NCI-H460 (cell line): ENCODE data around the gene CEP20. TPM values are rescaled to one million over a fixed set of nuclear protein-coding genes. Genes with fewer than 3 reads are reported as not detected.
"Not testable (repeated sequence)": the region's sequence is repeated elsewhere in the genome, so short reads cannot be mapped to it uniquely, and the experiment has no call there.

ENCODE experiments used
- DNase-seq: peaks from one replicate; pipeline ENCODE4 v3.0.0-alpha.2; 2016; ENCODE audit warnings: low read depth; ENCODE audit errors: extremely low read depth
- total RNA-seq: library from RNA; depleted of rRNA; stranded (reverse); fragments of >200 nt; shearing (Covaris generic); gene quantifications from 2 replicates; pipeline ENCODE4 v1.2.3, GENCODE V29; 2014

Gene CEP20
- total RNA-seq, 1 experiment from 2014 or later, result 179 TPM

DNA sequence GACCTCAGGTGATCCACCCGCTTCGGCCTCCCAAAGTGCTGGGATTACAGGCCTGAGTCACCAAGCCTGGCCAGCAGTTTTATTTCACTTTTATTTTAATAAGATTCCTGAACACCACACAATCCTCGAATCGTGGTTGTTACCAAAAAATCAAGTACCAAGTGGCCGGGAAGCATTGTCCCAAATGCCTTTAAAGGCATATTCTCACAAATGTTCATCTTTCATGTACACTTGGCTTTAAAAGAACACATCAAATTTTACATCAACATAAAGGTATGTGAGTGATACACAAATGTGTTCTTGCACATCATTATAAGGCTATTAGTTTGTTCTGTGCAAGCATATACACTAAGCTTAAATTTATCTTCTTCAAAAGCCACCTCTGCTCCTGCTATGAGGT, 23.5 kb downstream of the CEP20 start:
- DNase-seq, result no peak

GRCh38 chr16:15861996-15862395, 26.4 kb downstream of the CEP20 start:
- no peak for DNase-seq

DNA sequence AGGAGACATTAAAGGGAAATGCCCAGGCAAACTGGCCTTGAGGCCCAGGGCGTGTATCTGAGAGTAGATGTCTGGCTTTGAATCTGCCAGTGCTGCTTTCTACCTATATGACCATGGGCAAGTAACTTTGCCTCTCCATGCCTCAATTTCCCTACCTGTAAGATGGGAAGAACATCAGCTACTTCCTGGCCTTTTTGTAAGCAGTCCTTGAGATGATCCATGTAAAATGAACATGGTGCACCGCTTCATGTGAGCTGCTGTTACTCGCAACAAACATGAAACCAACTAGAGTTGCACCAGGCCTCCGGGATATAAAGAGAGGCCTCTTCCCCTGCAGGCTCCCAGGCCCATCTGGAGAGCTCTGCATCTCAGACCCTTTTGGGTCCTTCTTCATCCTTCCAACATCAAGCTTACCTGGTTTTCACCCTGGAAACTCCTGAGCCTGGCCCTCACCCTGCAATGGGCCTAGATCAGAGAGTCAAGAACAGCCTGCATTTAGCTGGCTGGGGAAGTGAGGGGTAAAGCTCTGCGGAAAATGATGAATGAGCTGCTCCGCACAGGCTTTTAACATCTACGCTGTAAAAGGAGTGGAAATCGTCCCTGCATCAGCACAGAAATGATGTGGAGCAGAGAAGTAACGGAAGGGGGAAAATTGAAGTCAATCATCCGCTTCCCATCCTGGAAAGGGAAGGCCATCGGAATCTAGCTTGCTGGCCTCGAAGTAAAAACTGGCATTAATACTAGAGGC, 29.3 kb downstream of the CEP20 start:
- no peak for DNase-seq

GRCh38 chr16:15857724-15858560, 30.5 kb downstream of the CEP20 start:
- no peak for DNase-seq

- no peak for DNase-seq
These were observed 31.3 kb downstream of the CEP20 start, which contains the start of gene MYH11 for GRCh38 chr16:15856901-15857698. TSS of gene MYH11 (minus strand) at chr16:15857028. CDS start at chr16:15838252, 18,776 bp downstream.

DNA sequence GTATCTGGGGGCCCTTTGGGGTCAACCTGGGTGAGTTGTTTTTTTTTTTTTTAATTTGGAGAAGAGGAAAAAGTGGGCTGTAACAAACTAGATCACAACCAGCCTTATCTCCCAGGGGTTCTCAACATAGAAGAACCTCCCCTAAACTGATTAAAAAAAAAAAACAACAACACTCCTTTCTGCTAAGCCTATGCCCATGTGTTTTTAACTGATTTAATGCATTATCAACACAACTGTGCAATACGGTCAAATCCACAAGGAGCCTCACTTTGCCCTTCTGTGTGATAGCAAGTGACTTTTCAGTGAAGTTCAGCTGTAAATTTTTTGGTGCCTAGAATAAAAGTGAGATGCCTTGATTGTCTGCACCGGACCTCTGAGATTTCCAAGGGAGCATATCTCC, 32.2 kb downstream of the CEP20 start:
- no peak for DNase-seq

DNA sequence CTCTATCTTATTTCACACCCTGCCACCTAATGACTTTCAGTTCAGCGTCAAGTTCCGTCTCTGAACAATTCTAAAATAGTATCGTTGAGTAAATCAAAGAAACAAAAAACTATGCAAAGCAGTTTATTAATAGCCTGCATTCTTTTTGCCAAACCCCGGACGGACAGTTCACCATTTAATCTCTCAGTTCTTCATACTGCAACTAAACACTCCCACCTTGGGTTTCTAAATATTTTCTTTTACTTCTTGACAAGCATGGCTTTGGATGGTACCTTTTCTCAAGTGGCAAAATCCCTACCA, 32.7 kb downstream of the CEP20 start:
- DNase-seq, result no peak

GRCh38 chr16:15854906-15855703, 33.3 kb downstream of the CEP20 start:
- no peak for DNase-seq

- DNase-seq, result no peak
These were observed 34.3 kb downstream of the CEP20 start for GRCh38 chr16:15854061-15854460.

DNA sequence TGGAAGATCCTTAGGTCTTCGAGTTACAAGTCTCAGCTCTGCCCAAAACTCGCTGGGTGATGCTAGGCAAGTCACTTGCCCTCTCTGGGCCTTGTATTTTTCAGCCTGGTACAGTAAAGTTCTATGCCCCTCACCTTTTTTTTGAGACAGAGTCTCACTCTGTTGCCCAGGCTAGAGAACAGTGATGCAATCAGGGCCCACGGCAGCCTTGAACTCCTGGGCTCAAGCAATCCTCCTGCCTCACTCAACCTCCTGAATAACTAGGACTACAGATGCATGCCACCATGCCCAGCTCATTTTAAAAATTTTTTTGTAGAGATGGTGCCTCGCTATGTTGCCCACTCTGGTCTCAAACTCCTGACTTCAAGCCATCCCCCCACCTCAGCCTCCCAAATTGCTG, 35.4 kb downstream of the CEP20 start:
- DNase-seq, result no peak

DNA sequence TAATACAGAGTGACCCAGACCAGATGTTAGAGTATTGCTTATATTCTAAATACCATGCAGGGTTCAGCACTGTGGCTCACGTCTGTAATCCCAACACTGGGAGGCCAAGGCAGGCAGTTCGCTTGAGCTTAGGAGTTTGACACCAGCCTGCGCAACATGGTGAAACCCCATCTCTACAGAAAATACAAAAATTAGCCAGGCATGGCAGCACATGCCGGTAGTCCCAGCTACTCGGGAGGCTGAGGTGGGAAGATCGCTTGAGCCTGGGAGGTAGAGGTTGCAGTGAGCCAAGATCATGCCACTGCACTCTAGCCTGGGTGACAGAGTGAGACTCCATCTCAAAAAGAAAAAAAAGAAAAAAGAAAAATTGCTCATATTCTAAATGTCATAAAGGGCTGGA, 37.8 kb downstream of the CEP20 start:
- DNase-seq, result not testable (repeated sequence)

DNA sequence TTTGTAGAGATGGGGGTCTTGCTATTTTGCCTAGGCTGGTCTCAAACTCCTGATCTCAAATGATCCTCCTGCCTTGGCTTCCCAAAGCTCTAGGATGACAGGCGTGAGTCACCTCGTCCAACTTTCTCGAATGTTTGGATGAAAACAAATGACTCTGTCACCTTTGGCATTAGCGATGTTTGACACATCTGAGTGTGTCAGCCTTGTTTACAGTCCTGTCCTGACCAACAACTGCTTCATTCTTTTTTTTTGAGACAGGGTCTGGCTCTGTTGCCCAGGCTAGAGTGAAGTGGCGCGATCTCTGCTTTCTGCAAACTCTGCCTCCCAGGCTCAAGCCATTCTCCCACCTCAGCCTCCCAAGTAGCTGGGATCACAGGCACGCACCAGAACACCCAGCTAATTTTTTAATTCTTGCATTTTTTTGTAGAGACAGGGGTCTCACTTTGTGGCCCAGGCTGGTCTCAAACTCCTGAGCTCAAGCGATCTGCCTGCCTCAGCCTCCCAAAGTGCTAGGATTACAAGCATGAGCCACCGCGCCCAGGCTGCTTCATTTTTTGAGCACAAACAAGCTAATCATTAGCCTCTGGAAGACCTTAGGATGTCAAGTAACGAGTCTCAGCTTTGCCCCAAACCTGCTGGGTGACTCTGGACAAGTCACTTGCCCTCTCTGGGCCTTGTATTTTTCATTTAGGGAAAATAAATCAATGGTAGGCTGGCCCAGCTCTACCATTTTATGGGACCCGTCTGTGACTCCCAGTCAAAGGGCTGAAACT, 39.0 kb downstream of the CEP20 start:
- no peak for DNase-seq

DNA sequence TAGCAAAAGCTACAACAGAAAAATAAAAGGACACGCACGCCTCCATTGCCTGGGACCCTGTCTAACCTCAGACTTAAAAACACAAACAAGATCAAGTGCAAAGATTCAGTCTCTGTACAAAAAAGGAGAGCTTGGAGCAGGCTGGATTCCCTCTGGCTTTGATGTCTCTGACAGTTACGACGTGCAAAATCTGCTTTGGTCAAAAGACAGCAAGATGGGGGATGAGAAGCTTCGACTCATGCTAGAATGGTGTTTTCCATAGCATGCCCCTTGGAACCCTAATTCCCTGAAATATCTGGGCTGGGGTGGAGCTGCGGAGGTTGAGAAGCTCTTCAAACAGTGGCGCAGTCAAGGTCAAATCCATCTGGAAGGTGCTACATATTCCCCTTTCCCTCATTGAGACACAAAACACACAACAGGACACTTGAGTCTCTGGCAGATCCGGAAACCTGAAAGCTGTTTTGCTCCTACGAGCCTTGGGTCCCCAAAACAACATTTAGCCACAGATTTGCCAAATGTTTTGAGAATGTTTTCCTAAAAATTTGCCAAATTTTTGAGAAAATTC, 40.7 kb downstream of the CEP20 start:
- DNase-seq, result no peak

GRCh38 chr16:15846510-15846909, 41.9 kb downstream of the CEP20 start:
- no peak for DNase-seq

GRCh38 chr16:15843635-15844279, 44.6 kb downstream of the CEP20 start:
- no peak for DNase-seq

GRCh38 chr16:15839204-15839603, 49.2 kb downstream of the CEP20 start:
- not testable (repeated sequence) for DNase-seq

DNA sequence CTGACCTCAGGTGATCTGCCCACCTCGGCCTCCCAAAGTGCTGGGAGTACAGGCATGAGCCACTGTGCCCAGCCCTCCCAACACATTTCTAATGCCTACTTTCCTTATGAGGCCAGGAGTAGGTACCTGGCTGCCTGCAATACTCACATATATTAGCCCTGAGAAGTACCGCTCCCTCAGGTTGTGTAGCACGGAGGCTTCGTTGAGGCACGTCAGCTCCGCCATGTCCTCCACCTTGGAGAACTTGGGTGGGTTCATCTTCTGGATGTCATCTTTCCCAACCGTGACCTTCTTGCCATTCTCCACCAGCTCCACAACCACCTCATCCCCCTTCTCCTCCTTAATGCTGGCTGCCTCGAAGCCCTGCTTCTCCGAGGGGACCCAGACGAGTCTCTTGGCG, 50.6 kb downstream of the CEP20 start:
- DNase-seq, result no peak

DNA sequence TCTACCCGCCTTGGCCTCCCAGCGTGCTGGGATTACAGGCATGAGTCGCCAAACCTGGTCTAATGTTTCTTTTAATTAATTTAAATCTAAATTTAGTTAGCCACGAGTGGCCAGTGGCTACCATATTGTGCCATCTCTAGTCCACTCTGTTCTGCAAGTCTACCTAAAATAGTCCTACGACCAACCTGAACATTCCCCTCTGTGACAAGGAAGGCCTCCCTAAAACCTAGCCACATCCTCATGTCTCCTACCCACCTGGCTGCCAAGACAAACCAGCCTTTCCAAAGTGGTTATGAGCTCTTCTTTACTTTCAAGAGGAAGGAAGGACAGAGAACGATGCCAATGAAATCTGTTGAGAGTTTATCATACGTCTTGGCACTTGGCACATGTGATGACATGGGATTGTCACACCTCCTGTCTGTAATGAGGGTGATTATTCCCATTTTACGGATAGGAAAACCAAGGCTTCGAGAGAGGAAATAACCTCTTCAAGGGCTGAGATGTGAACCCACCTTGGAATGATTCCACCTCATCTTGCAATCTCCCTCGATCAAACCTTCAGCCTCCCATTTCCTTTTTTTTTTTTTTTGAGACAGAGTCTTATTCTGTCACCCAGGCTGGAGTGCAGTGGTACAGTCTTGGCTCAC, 51.3 kb downstream of the CEP20 start:
- no peak for DNase-seq
